Choroid plexus epithelial cell (primary cell): ENCODE data around the gene HLCS.
"Not testable (repeated sequence)": the region's sequence is repeated elsewhere in the genome, so short reads cannot be mapped to it uniquely, and the experiment has no call there.

ENCODE experiments used
- DNase-seq: peaks from one replicate; pipeline ENCODE4 v3.0.0-alpha.2; 2010; ENCODE audit warnings: low read depth
- H3K4me3 ChIP-seq: 2 replicates; pipeline ENCODE4 v1.5.1; 2011; ENCODE audit warnings: low read depth, mild to moderate bottlenecking, control low read depth, low read length, moderate library complexity
- CTCF ChIP-seq: conservative IDR thresholded peaks from 2 replicates; pipeline ENCODE4 v1.5.1; 2011; ENCODE audit warnings: low read depth, mild to moderate bottlenecking, control low read depth, inconsistent platforms, low read length, moderate library complexity

The HLCS gene

GRCh38 chr21:36960676-36961284, 5.7 kb downstream of the HLCS start:
- no peak overlapping the region for H3K4me3 ChIP-seq
- TF ChIP-seq CTCF: no peak
- no peak for DNase-seq

DNA sequence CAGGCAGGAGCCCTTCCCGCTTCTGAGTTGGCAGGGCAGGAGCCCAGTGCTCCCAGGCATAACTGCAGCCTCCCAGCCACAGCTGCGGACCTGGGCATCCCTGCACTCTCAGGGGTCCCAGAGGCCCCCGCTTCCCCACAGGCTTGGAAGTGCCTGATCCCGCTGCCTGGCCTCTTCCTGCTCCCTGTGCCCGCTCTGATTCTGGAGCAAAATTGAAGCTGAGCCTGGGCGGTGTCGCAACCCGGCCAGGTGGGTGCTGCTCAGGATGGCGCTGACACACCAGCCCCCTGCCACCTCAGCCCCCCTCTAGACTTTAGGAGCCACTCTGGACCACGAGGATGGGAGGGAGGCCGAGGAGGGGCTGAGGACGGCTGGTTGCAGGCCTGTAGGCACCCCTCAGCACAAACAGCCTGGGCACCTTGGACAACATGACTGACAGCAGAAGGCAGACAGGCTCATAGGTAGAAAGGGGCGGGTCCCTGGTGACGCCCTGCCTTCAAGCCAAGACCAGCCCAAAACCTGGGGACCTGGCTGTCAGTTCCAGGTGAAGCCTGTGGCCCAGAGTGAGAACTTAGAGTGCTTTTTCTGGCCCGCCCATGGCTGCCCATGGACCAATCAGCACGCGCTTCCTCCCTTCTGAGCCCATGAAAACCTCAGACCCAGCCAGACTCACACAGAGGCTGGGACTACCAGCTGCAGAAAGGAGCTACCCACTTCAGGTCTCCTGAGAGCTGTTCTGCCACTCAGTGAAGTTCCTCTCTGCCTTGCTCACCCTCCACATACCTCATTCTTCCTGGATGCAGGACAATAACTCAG, 7.2 kb downstream of the HLCS start:
- no peak for DNase-seq
- TF ChIP-seq CTCF: no peak
- no peak overlapping the region for H3K4me3 ChIP-seq

GRCh38 chr21:36955783-36956182, 10.7 kb downstream of the HLCS start:
- no peak overlapping the region for H3K4me3 ChIP-seq
- TF ChIP-seq CTCF: no peak
- DNase-seq: no peak

DNA sequence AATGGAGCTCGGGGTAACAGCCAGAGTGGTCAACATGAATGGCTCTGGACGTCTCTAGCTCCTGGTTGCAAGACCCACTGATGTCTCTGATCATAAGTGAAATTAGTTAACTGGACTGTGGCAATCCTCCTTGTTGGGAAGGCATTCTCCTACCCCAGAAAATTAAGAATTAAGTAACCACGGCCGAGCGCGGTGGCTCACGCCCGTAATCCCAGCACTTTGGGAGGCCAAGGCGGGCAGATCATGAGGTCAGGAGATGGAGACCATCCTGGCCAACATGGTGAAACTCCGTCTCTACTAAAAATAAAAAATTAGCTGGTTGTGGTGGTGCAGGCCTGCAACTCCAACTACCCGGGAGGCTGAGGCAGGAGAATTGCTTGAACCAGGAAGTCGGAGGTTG, 14.1 kb downstream of the HLCS start:
- not testable (repeated sequence) for DNase-seq, H3K4me3 ChIP-seq

DNA sequence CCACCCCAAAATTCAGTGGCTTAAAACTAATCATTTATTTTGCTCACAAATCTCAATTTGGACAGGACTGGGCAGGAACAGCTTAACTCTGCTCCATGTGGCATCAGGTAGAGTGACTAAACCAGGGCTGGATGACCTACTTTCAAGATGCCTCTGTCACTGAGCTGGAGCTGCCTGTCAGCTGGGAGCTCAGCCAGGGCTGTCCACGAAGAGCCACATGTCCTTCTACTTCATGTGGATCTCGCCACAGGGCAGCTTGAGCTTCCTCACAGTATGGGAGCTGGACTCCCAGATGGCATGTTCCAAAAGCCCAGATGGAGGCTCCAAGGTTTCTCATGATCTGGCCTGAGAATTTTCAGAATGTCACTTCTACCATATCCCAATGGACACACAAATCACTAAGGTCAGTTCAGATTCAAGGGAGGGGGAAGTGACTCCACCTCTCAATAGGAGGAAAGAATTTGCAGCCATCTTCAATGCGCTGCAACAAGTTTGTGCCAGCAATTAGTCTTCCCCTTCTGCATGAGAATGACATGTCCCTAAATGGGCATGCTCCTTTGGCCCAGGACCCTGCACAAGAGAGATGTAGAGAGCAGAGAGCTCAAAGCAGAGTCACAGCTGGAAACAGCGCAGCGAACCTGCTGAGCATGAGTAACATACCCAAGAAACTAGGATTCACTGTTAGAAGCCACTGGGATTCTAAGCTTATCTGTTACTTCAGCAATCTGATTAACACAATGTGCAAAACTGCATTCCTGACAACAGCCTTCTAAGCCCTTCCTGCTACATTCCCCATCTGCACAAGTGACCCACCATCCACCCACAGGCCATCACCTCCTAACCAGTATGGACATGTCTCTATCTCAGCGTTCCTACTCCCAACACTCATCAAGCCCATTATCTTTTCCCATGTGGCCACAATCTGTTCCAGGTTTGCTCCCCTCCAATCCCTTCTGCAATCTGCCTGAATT, 17.0 kb downstream of the HLCS start:
- DNase-seq: no peak
- no peak for TF ChIP-seq CTCF
- H3K4me3 ChIP-seq: no peak overlapping the region

DNA sequence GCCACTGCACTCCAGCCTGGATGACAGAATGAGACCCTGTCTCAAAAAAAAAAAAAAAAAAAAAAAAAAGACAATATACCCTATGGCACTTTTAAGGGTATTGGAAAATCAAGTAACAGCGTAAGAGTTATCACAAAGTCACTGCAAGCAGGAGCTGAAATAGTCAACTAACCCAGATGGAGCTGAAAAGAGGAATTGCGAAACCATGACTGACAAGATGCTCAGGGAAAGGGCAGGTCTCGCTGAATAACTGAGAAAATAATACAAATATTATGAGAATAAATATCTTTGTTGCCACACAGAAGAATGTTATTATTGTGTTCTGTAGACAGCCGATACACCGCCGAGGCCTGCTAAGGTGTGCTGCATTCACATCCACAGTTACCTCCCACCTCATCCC, 17.8 kb downstream of the HLCS start:
- no peak for TF ChIP-seq CTCF
- DNase-seq: peak; percentile 24
- no peak overlapping the region for H3K4me3 ChIP-seq

DNA sequence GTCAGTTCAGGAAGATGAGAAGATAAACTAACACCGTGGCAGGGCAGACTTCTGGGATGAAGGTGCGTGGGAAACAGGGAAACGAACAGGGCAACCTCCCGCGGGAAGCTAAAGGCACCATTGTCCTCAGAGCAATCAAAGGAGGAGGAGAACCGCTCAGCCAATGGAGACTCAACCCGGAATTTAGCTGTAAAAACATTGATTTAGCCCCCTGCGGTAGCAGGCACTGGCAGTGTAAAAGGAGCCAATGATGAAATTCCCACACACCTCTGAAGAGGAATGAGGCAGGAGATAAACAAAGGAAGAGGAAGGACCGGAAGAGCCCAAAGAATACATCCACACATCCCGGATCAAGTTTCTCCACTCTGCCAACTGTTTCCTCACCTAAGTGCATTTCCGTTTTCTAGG, 19.5 kb downstream of the HLCS start:
- peak overlapping the region; percentile 25 for H3K4me3 ChIP-seq
- DNase-seq: peak; percentile 26
- no peak for TF ChIP-seq CTCF
